Mesendoderm (in vitro differentiated cells): ENCODE measurements around the gene COL8A2.

ENCODE experiments used
- DNase-seq: peaks from one replicate; pipeline ENCODE4 v3.0.0; 2013
- H2AK5ac ChIP-seq: 2 replicates; pipeline ENCODE4 v1.6.1; 2013; ENCODE audit warnings: low read length, inconsistent platforms
- H2BK120ac ChIP-seq: 2 replicates; pipeline ENCODE4 v1.6.1; 2013; ENCODE audit warnings: low read depth, mild to moderate bottlenecking, low read length, moderate library complexity, mixed read lengths
- H2BK15ac ChIP-seq: replicated peaks from 2 replicates; pipeline ENCODE4 v1.6.1; 2013; ENCODE audit warnings: low read depth, mild to moderate bottlenecking, moderate library complexity
- H2BK5ac ChIP-seq: 2 replicates; pipeline ENCODE4 v1.6.1; 2013; ENCODE audit warnings: low read length, inconsistent platforms
- H3K18ac ChIP-seq: 2 replicates; pipeline ENCODE4 v1.6.1; 2013; ENCODE audit warnings: mild to moderate bottlenecking, low read length, mixed read lengths
- H3K23ac ChIP-seq: one replicate; pipeline ENCODE4 v1.6.1; 2013; ENCODE audit warnings: low read length
- H3K27ac ChIP-seq: 2 replicates; pipeline ENCODE4 v1.5.1; 2013; ENCODE audit warnings: low read depth, mild to moderate bottlenecking, inconsistent platforms, low read length, moderate library complexity
- H3K27me3 ChIP-seq: 2 replicates; pipeline ENCODE4 v1.6.1; 2013; ENCODE audit warnings: low read length, control low read depth, mild to moderate bottlenecking, inconsistent platforms; ENCODE audit not compliant: insufficient read depth, poor library complexity
- H3K36me3 ChIP-seq: 2 replicates; pipeline ENCODE4 v1.6.1; 2013; ENCODE audit warnings: low read length, inconsistent platforms; ENCODE audit not compliant: control insufficient read depth, insufficient read depth
- H3K4ac ChIP-seq: one replicate; pipeline ENCODE4 v1.6.1; 2013; ENCODE audit warnings: low read depth, mild to moderate bottlenecking, low read length, moderate library complexity
- H3K4me1 ChIP-seq: 2 replicates; pipeline ENCODE4 v1.6.1; 2013; ENCODE audit warnings: low read depth, low read length, inconsistent platforms; ENCODE audit not compliant: control insufficient read depth
- H3K4me2 ChIP-seq: 2 replicates; pipeline ENCODE4 v1.6.1; 2013; ENCODE audit warnings: low read length
- H3K4me3 ChIP-seq: 2 replicates; pipeline ENCODE4 v1.5.1; 2013; ENCODE audit warnings: mild to moderate bottlenecking, low read length
- H3K56ac ChIP-seq: one replicate; pipeline ENCODE4 v1.6.1; 2013; ENCODE audit warnings: low read length
- H3K79me1 ChIP-seq: 2 replicates; pipeline ENCODE4 v1.6.1; 2013; ENCODE audit warnings: low read length, inconsistent platforms
- H3K79me2 ChIP-seq: 2 replicates; pipeline ENCODE4 v1.6.1; 2013; ENCODE audit warnings: mild to moderate bottlenecking, low read length; ENCODE audit not compliant: control insufficient read depth, insufficient read depth
- H3K9ac ChIP-seq: 2 replicates; pipeline ENCODE4 v1.6.1; 2013; ENCODE audit warnings: low read length, inconsistent platforms
- H4K5ac ChIP-seq: one replicate; pipeline ENCODE4 v1.6.1; 2013; ENCODE audit warnings: low read length
- H4K8ac ChIP-seq: one replicate; pipeline ENCODE4 v1.6.1; 2013; ENCODE audit warnings: low read depth, mild to moderate bottlenecking, control low read depth, low read length, moderate library complexity
- WGBS: extraction: QIAGEN DNeasy Blood & Tissue Kit; methylation state at CpG from one replicate; pipeline ENCODE4 v1.1.7; 2013; ENCODE audit warnings: low lambda C conversion rate, missing lambda C conversion rate; ENCODE audit not compliant: insufficient coverage; ENCODE audit errors: extremely low coverage; 5-methylcytosine and 5-hydroxymethylcytosine counted together

COL8A2 gene

GRCh38 chr1:36136535-36136934, 11.5 kb upstream of the COL8A2 start:
- Histone ChIP-seq H3K79me1 (peaks cover 3% of the 10 kb centered on the region), H2BK120ac (no peak overlapping the region), H3K56ac (no peak overlapping the region), H3K4ac (no peak overlapping the region), H2BK15ac (no peak overlapping the region), H3K4me2 (no peak overlapping the region), H4K8ac (no peak overlapping the region), H2AK5ac (no peak overlapping the region), H4K5ac (no peak overlapping the region), H3K4me3 (no peak overlapping the region), H2BK5ac (no peak overlapping the region), H3K4me1 (no peaks in the 10 kb centered on the region), H3K36me3 (peaks cover 6% of the 10 kb centered on the region), H3K23ac (no peak overlapping the region), H3K27ac (no peak overlapping the region), H3K79me2 (no peaks in the 10 kb centered on the region), H3K9ac (no peak overlapping the region), H3K27me3 (no peaks in the 10 kb centered on the region), H3K18ac (no peak overlapping the region)
- WGBS, result no CpG with 5 or more reads among the region's 1 CpG
- DNase-seq, result no peak

- Histone ChIP-seq H3K18ac (no peak overlapping the region), H2AK5ac (no peak overlapping the region), H2BK120ac (no peak overlapping the region), H3K56ac (no peak overlapping the region), H2BK15ac (no peak overlapping the region), H3K27ac (no peak overlapping the region), H3K79me2 (no peaks in the 10 kb centered on the region), H3K4me3 (no peak overlapping the region), H3K9ac (no peak overlapping the region), H3K36me3 (peaks cover 6% of the 10 kb centered on the region), H4K5ac (no peak overlapping the region), H4K8ac (no peak overlapping the region), H3K4ac (no peak overlapping the region), H3K79me1 (peaks cover 3% of the 10 kb centered on the region), H3K23ac (no peak overlapping the region), H3K27me3 (no peaks in the 10 kb centered on the region), H3K4me2 (no peak overlapping the region), H2BK5ac (no peak overlapping the region), H3K4me1 (no peaks in the 10 kb centered on the region)
- DNase-seq, result no peak
These were observed 10.8 kb upstream of the COL8A2 start for GRCh38 chr1:36135796-36136195.

- no peak for DNase-seq
- Histone ChIP-seq H3K9ac (no peak overlapping the region), H3K4me3 (no peak overlapping the region), H4K8ac (no peak overlapping the region), H2BK5ac (no peak overlapping the region), H3K27me3 (no peaks in the 10 kb centered on the region), H3K79me2 (no peaks in the 10 kb centered on the region), H3K56ac (peak overlapping the region; percentile 15), H3K23ac (no peak overlapping the region), H3K4ac (no peak overlapping the region), H2AK5ac (no peak overlapping the region), H4K5ac (no peak overlapping the region), H2BK120ac (no peak overlapping the region), H3K4me2 (no peak overlapping the region), H3K27ac (no peak overlapping the region), H3K18ac (no peak overlapping the region), H3K4me1 (no peaks in the 10 kb centered on the region), H3K79me1 (peaks cover 3% of the 10 kb centered on the region), H3K36me3 (peaks cover 6% of the 10 kb centered on the region), H2BK15ac (no peak overlapping the region)
- WGBS, result no CpG with 5 or more reads among the region's 6 CpGs
These were observed 10.3 kb upstream of the COL8A2 start for GRCh38 chr1:36135330-36135667.

GRCh38 chr1:36134505-36135329, 9.7 kb upstream of the COL8A2 start:
- Histone ChIP-seq H3K9ac (no peak overlapping the region), H3K56ac (no peak overlapping the region), H3K79me2 (no peaks in the 10 kb centered on the region), H3K27me3 (no peaks in the 10 kb centered on the region), H2BK5ac (no peak overlapping the region), H3K4me2 (no peak overlapping the region), H3K4me3 (no peak overlapping the region), H3K27ac (no peak overlapping the region), H4K5ac (no peak overlapping the region), H2BK120ac (no peak overlapping the region), H3K36me3 (peaks cover 6% of the 10 kb centered on the region), H3K4ac (no peak overlapping the region), H2AK5ac (no peak overlapping the region), H4K8ac (no peak overlapping the region), H3K18ac (no peak overlapping the region), H3K4me1 (no peaks in the 10 kb centered on the region), H3K79me1 (no peaks in the 10 kb centered on the region), H2BK15ac (no peak overlapping the region), H3K23ac (no peak overlapping the region)
- DNase-seq, result peak; percentile 90
- WGBS, result no CpG with 5 or more reads among the region's 7 CpGs

GRCh38 chr1:36134031-36134430, 9.0 kb upstream of the COL8A2 start:
- no peak overlapping the region for H3K9ac ChIP-seq
- no peak overlapping the region for H3K27ac ChIP-seq
- H3K4me1 ChIP-seq, result no peaks in the 10 kb centered on the region
- H2AK5ac ChIP-seq, result no peak overlapping the region
- no CpG with 5 or more reads among the region's 6 CpGs for WGBS
- H3K4me3 ChIP-seq, result no peak overlapping the region
- H3K79me2 ChIP-seq, result no peaks in the 10 kb centered on the region
- no peak overlapping the region for H3K4ac ChIP-seq
- no peak overlapping the region for H3K4me2 ChIP-seq
- no peak overlapping the region for H2BK15ac ChIP-seq
- H3K79me1 ChIP-seq, result no peaks in the 10 kb centered on the region
- H3K36me3 ChIP-seq, result peaks cover 3% of the 10 kb centered on the region
- no peak overlapping the region for H4K5ac ChIP-seq
- H3K23ac ChIP-seq, result no peak overlapping the region
- H2BK120ac ChIP-seq, result no peak overlapping the region
- H3K27me3 ChIP-seq, result no peaks in the 10 kb centered on the region
- no peak overlapping the region for H4K8ac ChIP-seq
- no peak overlapping the region for H2BK5ac ChIP-seq
- DNase-seq, result no peak
- peak overlapping the region; percentile 17 for H3K56ac ChIP-seq
- no peak overlapping the region for H3K18ac ChIP-seq

- H2BK120ac ChIP-seq, result no peak overlapping the region
- WGBS, result no CpG with 5 or more reads among the region's 3 CpGs
- H3K79me1 ChIP-seq, result no peaks in the 10 kb centered on the region
- no peaks in the 10 kb centered on the region for H3K79me2 ChIP-seq
- no peak overlapping the region for H2BK5ac ChIP-seq
- no peak overlapping the region for H3K18ac ChIP-seq
- peak overlapping the region; percentile 42 for H3K56ac ChIP-seq
- H3K27me3 ChIP-seq, result no peaks in the 10 kb centered on the region
- H3K4me3 ChIP-seq, result no peak overlapping the region
- DNase-seq, result no peak
- H3K23ac ChIP-seq, result no peak overlapping the region
- H4K8ac ChIP-seq, result no peak overlapping the region
- H3K4me1 ChIP-seq, result no peaks in the 10 kb centered on the region
- H3K36me3 ChIP-seq, result peaks cover 3% of the 10 kb centered on the region
- no peak overlapping the region for H3K4me2 ChIP-seq
- no peak overlapping the region for H3K4ac ChIP-seq
- no peak overlapping the region for H4K5ac ChIP-seq
- H3K27ac ChIP-seq, result no peak overlapping the region
- no peak overlapping the region for H3K9ac ChIP-seq
- no peak overlapping the region for H2BK15ac ChIP-seq
- H2AK5ac ChIP-seq, result peak overlapping the region; percentile 38
These were observed 8.5 kb upstream of the COL8A2 start for GRCh38 chr1:36133484-36133883.
